Retinal pigment epithelial cell (primary cell): Measurements from ENCODE around the gene ASB5.
"Not testable (repeated sequence)": the region's sequence is repeated elsewhere in the genome, so short reads cannot be mapped to it uniquely, and the experiment has no call there.

Experiments
- DNase-seq: peaks from one replicate; pipeline ENCODE4 v3.0.0-alpha.2; 2010; ENCODE audit warnings: low read depth
- H3K4me3 ChIP-seq: 2 replicates; pipeline ENCODE4 v1.5.1; 2011; ENCODE audit warnings: mild to moderate bottlenecking, low read length, control low read depth, moderate library complexity
- CTCF ChIP-seq: conservative IDR thresholded peaks from 2 replicates; pipeline ENCODE4 v1.5.1; 2011; ENCODE audit warnings: low read depth, low read length, control low read depth, inconsistent platforms

The ASB5 gene

GRCh38 chr4:176303938-176304337 lies 34.9 kb upstream of the ASB5 start:
- no peak for TF ChIP-seq CTCF
- no peak overlapping the region for H3K4me3 ChIP-seq
- no peak for DNase-seq

- TF ChIP-seq CTCF, result no peak
- DNase-seq, result peak; percentile 35
- no peak overlapping the region for H3K4me3 ChIP-seq
These were observed 33.6 kb upstream of the ASB5 start for GRCh38 chr4:176302283-176303275.

- no peak for DNase-seq
- no peak for TF ChIP-seq CTCF
These were observed 31.5 kb upstream of the ASB5 start for GRCh38 chr4:176300565-176300964.

DNA sequence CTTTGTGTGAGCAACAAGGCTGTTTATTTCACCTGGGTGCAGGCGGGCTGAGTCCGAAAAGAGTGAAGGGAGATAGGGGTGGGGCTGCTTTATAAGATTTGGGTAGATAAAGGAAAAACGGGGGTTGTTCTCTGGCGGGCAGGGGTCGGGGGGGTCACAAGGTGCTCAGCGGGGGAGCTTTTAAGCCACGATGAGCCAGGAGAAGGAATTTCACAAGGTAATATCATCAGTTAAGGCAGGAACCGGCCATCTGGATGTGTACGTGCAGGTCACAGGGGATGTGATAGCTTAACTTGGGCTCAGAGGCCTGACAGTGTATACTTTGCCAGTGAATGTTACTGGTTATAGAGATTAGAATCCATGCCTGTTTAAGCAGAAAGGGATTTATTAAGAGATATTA lies 31.0 kb upstream of the ASB5 start:
- H3K4me3 ChIP-seq, result no peak overlapping the region
- no peak for DNase-seq
- no peak for TF ChIP-seq CTCF

More at GRCh38 chr4:176300565-176300964, 31.5 kb upstream of the ASB5 start:
- H3K4me3 ChIP-seq, result no peak overlapping the region

DNA sequence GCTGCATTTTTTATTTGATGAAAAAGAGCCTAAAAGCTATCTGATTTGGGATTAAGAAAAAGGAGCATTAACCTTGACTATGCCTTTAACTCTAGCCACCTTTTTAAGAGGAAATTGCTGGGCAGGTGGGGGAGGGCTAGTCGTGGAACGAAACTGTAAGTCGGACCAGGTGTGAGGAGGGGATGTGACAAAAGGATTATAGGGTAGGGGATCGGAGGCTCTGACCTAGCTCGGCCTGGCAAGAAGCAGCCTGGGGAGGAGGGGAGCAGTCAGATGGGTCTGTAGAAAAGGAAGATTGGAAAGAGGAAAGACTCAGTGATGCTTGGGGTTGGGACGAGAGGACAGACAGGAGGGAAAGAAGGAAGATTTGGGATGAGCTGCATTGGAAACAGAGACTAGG lies 29.6 kb upstream of the ASB5 start:
- no peak for TF ChIP-seq CTCF
- no peak overlapping the region for H3K4me3 ChIP-seq
- DNase-seq, result no peak

DNA sequence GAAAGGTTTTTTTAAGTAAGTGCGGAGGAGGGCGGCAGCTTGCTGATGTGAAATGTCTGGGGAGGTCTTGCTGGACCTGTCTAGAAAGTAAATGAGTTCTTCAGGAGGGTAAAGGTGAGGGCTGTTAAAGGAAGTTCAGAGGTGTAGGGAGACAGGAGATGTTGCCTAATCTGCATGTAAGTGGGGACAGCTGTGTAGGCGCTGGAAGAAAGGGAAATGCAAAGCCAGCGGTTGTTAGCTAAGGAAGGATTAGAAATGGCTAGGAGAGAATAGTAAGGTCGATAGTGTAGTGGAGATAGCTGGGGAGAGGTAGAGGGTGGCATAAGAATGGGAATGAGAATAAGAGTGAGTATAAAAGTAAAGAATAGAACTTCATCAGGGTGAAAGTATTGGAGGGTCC lies 26.9 kb upstream of the ASB5 start:
- not testable (repeated sequence) for H3K4me3 ChIP-seq, DNase-seq

DNA sequence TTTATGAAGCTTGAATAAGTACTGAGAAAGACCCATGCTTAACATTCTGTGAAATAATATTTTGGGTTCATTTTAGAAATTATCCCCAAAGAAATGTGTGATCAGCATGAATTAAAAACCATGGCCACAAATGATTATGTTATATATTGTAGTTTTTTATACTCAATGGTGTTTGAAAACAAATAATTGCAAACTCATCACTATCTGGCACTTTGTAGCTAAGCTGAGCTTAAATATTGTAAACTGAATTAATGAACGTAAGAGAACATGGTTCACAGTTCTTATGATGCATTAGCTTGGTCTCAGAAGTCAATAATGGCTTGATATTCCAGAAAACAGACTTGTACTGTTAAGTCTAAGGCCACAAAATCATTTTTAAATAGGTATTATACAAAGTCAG lies 24.6 kb upstream of the ASB5 start:
- no peak for DNase-seq
- H3K4me3 ChIP-seq, result no peak overlapping the region
- TF ChIP-seq CTCF, result no peak
